Thyroid gland (tissue), 4 donors: ENCODE data around the gene AK2. TPM values are rescaled to one million over a fixed set of nuclear protein-coding genes. Genes with fewer than 3 reads are reported as not detected.
A peak's percentile ranks its signal among the peaks of the same experiment; 100 is the strongest.

Source experiments
- DNase-seq, 2 donors: peaks; one replicate each; pipeline ENCODE4 v3.0.0-alpha.2; 2019
- H3K27ac ChIP-seq, 3 donors: fragments of 200-600 bp; sonication (generic); 1 replicate in 2 of 3; 2 replicates in 1 of 3; pipeline ENCODE4 v1.5.1; 2016 to 2019; ENCODE audit warnings: mild to moderate bottlenecking in 1 of 3, moderate library complexity in 1 of 3
- H3K27me3 ChIP-seq: fragments of 200-600 bp; sonication (generic); one replicate; pipeline ENCODE4 v1.5.1; 2019
- H3K36me3 ChIP-seq, 2 donors: fragments of 200-600 bp; sonication (generic); one replicate each; pipeline ENCODE4 v1.5.1; 2016 to 2019
- H3K4me1 ChIP-seq, 2 donors: fragments of 200-600 bp; sonication (generic); one replicate each; pipeline ENCODE4 v1.5.1; 2017 to 2019
- H3K4me3 ChIP-seq, 3 donors: fragments of 200-600 bp; sonication (generic); replicated peaks in 1 of 3; 1 replicate in 2 of 3; 2 replicates in 1 of 3; pipeline ENCODE4 v1.5.1; 2016; ENCODE audit warnings: mild to moderate bottlenecking in 1 of 3
- H3K9me3 ChIP-seq: fragments of 200-600 bp; sonication (generic); one replicate; pipeline ENCODE4 v1.5.1; 2017
- CTCF ChIP-seq, 6 experiments: fragments of 200-600 bp in 3 of 6; fragments of 450-650 bp in 3 of 6; sonication (generic) in 3 of 6; IDR thresholded peaks; one replicate each; pipeline ENCODE4 v1.5.1; 2016 to 2019; ENCODE audit warnings: antibody characterized with exemption in 6 of 6, mild to moderate bottlenecking in 2 of 6, inconsistent platforms in 1 of 6, moderate library complexity in 1 of 6
- POLR2A ChIP-seq, 2 donors: fragments of 450-650 bp; IDR thresholded peaks; one replicate each; pipeline ENCODE4 v1.6.1; 2017; ENCODE audit warnings: antibody characterized with exemption in 2 of 2, mild to moderate bottlenecking in 2 of 2, moderate library complexity in 1 of 2
- WGBS, 2 donors: methylation state at CpG; one replicate each; pipeline ENCODE4 v1.1.5; 2017; 5-methylcytosine and 5-hydroxymethylcytosine counted together
- intact Hi-C: fragments of 100-400 bp; cut with DNase I; formaldehyde crosslinking; loops from one replicate; pipeline ENCODE4 v1.15.1; 2023
- total RNA-seq, 4 donors: library from RNA; depleted of rRNA; stranded (reverse); fragments of >200 nt; gene quantifications; one replicate each; pipeline ENCODE4 v1.2.3, GENCODE V29; 2016

AK2 gene
- total RNA-seq, 4 donors from 2014 or later, result 214 to 308 (median 256) TPM

- Histone ChIP-seq H3K27ac (no peak overlapping the region), H3K9me3 (no peaks in the 10 kb centered on the region), H3K4me3 (no peak overlapping the region), H3K4me1 (peaks cover 13 to 15% of the 10 kb centered on the region in 2 donors), H3K27me3 (no peaks in the 10 kb centered on the region), H3K36me3 (no peaks in the 10 kb centered on the region)
- intact Hi-C loops, result loop anchor here (5.0 kb wide), 1 partner anchor 73 kb away; no protein-coding TSS in a partner anchor
- no peak for TF ChIP-seq POLR2A (IDR thresholded peaks at IDR 0.05)
- no peak for TF ChIP-seq CTCF (IDR thresholded peaks at IDR 0.05)
- no peak for DNase-seq
- WGBS, 2 donors, result 75% methylated on average over 8 of the region's 8 CpGs
These were observed 3.2 kb upstream of the AK2 start for GRCh38 chr1:33039840-33040239.

- H3K9me3 ChIP-seq, result no peaks in the 10 kb centered on the region
- no peak for DNase-seq
- peak overlapping the region; percentile 1 to 86 (median 72) for H3K27ac ChIP-seq
- H3K36me3 ChIP-seq, result no peaks in the 10 kb centered on the region
- WGBS, 2 donors, result 13 to 14% methylated on average over 5 of the region's 5 CpGs
- H3K4me1 ChIP-seq, result peaks cover 38 to 45% of the 10 kb centered on the region in 2 donors
- intact Hi-C loops, result loop anchor here (5.0 kb wide), 1 partner anchor 69 kb away; no protein-coding TSS in a partner anchor
- no peaks in the 10 kb centered on the region for H3K27me3 ChIP-seq
- peak overlapping the region; percentile 9 to 89 (median 47) for H3K4me3 ChIP-seq
- TF ChIP-seq POLR2A (IDR thresholded peaks at IDR 0.05), result no peak
- TF ChIP-seq CTCF (IDR thresholded peaks at IDR 0.05), result no peak
These were observed 595 bp downstream of the AK2 start for GRCh38 chr1:33036051-33036525.

GRCh38 chr1:33032126-33032869, 4.4 kb downstream of the AK2 start:
- Histone ChIP-seq H3K4me1 (peaks cover 71 to 81% of the 10 kb centered on the region in 2 donors), H3K36me3 (no peaks in the 10 kb centered on the region), H3K4me3 (no peak overlapping the region), H3K27me3 (no peaks in the 10 kb centered on the region), H3K9me3 (no peaks in the 10 kb centered on the region), H3K27ac (peak overlapping the region; percentile 10 to 94 (median 85))
- no peak for TF ChIP-seq POLR2A (IDR thresholded peaks at IDR 0.05)
- no peak for TF ChIP-seq CTCF (IDR thresholded peaks at IDR 0.05)
- intact Hi-C loops, result no loop called here
- 74 to 80% methylated on average over 6 of the region's 6 CpGs for WGBS, 2 donors
- DNase-seq, result no peak

GRCh38 chr1:33031506-33031905, 5.2 kb downstream of the AK2 start:
- TF ChIP-seq POLR2A (IDR thresholded peaks at IDR 0.05) (no peak), CTCF (IDR thresholded peaks at IDR 0.05) (no peak)
- Histone ChIP-seq H3K4me1 (peaks cover 73 to 86% of the 10 kb centered on the region in 2 donors), H3K4me3 (no peak overlapping the region), H3K27me3 (no peaks in the 10 kb centered on the region), H3K27ac (peak overlapping the region; percentile 77 to 94 (median 85)), H3K9me3 (no peaks in the 10 kb centered on the region), H3K36me3 (no peaks in the 10 kb centered on the region)
- 90 to 94% methylated on average over 4 of the region's 4 CpGs for whole genome bisulfite sequencing, 2 donors
- intact Hi-C loops, result no loop called here
- DNase-seq, result no peak

- WGBS, 2 donors, result 70 to 87% methylated on average over 2 of the region's 2 CpGs
- Histone ChIP-seq H3K27ac (peak overlapping the region; percentile 77 to 94 (median 85)), H3K9me3 (no peaks in the 10 kb centered on the region), H3K4me3 (no peak overlapping the region), H3K36me3 (no peaks in the 10 kb centered on the region), H3K4me1 (peaks cover 73 to 90% of the 10 kb centered on the region in 2 donors), H3K27me3 (no peaks in the 10 kb centered on the region)
- TF ChIP-seq POLR2A (IDR thresholded peaks at IDR 0.05), result no peak
- TF ChIP-seq CTCF (IDR thresholded peaks at IDR 0.05), result no peak
- peak; percentile 38 to 50 for DNase-seq
- intact Hi-C loops, result no loop called here
These were observed 6.1 kb downstream of the AK2 start for GRCh38 chr1:33030575-33030974.
